GM10847 (cell line): ENCODE data around the gene TMEM69.

Experiments
- POLR2A ChIP-seq: IDR thresholded peaks from 2 replicates; pipeline ENCODE4 v1.6.1; 2011; ENCODE audit not compliant: insufficient read length; ENCODE audit errors: extremely low read depth

TMEM69 gene

GRCh38 chr1:45687754-45688740, at the start of gene TMEM69:
TSS of gene TMEM69 (plus strand) at chr1:45688181. CDS start at chr1:45691069, 2,888 bp downstream.
- peak; percentile 39 for TF ChIP-seq POLR2A

GRCh38 chr1:45640293-45640692, 47.7 kb upstream of the TMEM69 start:
- TF ChIP-seq POLR2A = no peak

- TF ChIP-seq POLR2A = no peak
Observed at GRCh38 chr1:45643321-45643720, 44.7 kb upstream of the TMEM69 start.

- TF ChIP-seq POLR2A = no peak
Observed at GRCh38 chr1:45643978-45644377, 44.0 kb upstream of the TMEM69 start.

GRCh38 chr1:45644661-45645060, 43.3 kb upstream of the TMEM69 start:
- TF ChIP-seq POLR2A = no peak

GRCh38 chr1:45647248-45648021, 40.5 kb upstream of the TMEM69 start:
- no peak for TF ChIP-seq POLR2A

GRCh38 chr1:45654540-45655280, 33.3 kb upstream of the TMEM69 start:
- no peak for TF ChIP-seq POLR2A

GRCh38 chr1:45656573-45657226, 31.3 kb upstream of the TMEM69 start:
- no peak for TF ChIP-seq POLR2A

- TF ChIP-seq POLR2A = no peak
Observed at GRCh38 chr1:45658171-45658570, 29.8 kb upstream of the TMEM69 start.

GRCh38 chr1:45659222-45659621, 28.8 kb upstream of the TMEM69 start:
- no peak for TF ChIP-seq POLR2A

GRCh38 chr1:45660336-45660735, 27.6 kb upstream of the TMEM69 start:
- TF ChIP-seq POLR2A = no peak

GRCh38 chr1:45666836-45667235, 21.1 kb upstream of the TMEM69 start:
- no peak for TF ChIP-seq POLR2A

- no peak for TF ChIP-seq POLR2A
Observed at GRCh38 chr1:45667321-45668111, 20.5 kb upstream of the TMEM69 start.

- TF ChIP-seq POLR2A = no peak
Observed at GRCh38 chr1:45668526-45668925, 19.5 kb upstream of the TMEM69 start.
